Breast epithelium (tissue), 3 donors: Measurements from ENCODE around the gene SAMD14.

Experiments used
- CTCF ChIP-seq, 3 donors: fragments of 450-650 bp; IDR thresholded peaks; one replicate each; pipeline ENCODE4 v1.5.1; 2016 to 2017; ENCODE audit warnings: antibody characterized with exemption in 3 of 3, mild to moderate bottlenecking in 3 of 3, moderate library complexity in 3 of 3
- POLR2AphosphoS5 ChIP-seq, 3 donors: sonication (generic); formaldehyde crosslinking; IDR thresholded peaks; one replicate each; pipeline ENCODE4 v1.6.1; 2017; ENCODE audit warnings: antibody characterized with exemption in 3 of 3

- TF ChIP-seq CTCF (IDR thresholded peaks at IDR 0.05) (no peak), POLR2AphosphoS5 (IDR thresholded peaks at IDR 0.05) (no peak)
Measured at GRCh38 chr17:50125420-50125997, 4.5 kb downstream of the SAMD14 start.
